ENCODE results near the gene P2RX5.
"Not testable (repeated sequence)": the region's sequence is repeated elsewhere in the genome, so short reads cannot be mapped to it uniquely, and the experiment has no call there.

Gene P2RX5

GRCh38 chr17:3695723-3696411 is at the start of gene P2RX5:
TSS of gene P2RX5 (minus strand) at chr17:3696155. CDS start at chr17:3696005, 150 bp downstream.
- DNase-seq (ENCODE audit: low spot score): no peak

- DNase-seq (ENCODE audit: low spot score): no peak
These were observed 49.1 kb upstream of the P2RX5 start for GRCh38 chr17:3745071-3745470.

GRCh38 chr17:3744014-3744413 is 48.1 kb upstream of the P2RX5 start:
- DNase-seq (ENCODE audit: low spot score): no peak

GRCh38 chr17:3740611-3741073 is 44.7 kb upstream of the P2RX5 start:
- no peak for DNase-seq (ENCODE audit: low spot score)

- DNase-seq (ENCODE audit: low spot score): no peak
These were observed 43.6 kb upstream of the P2RX5 start for GRCh38 chr17:3739422-3740124.

- no peak for DNase-seq (ENCODE audit: low spot score)
These were observed 42.8 kb upstream of the P2RX5 start for GRCh38 chr17:3738562-3739295.

- DNase-seq (ENCODE audit: low spot score): no peak
These were observed 39.6 kb upstream of the P2RX5 start for GRCh38 chr17:3735515-3735914.

GRCh38 chr17:3734911-3735276 is 38.9 kb upstream of the P2RX5 start:
- DNase-seq (ENCODE audit: low spot score): not testable (repeated sequence)

GRCh38 chr17:3732210-3732621 is 36.3 kb upstream of the P2RX5 start:
- no peak for DNase-seq (ENCODE audit: low spot score)

GRCh38 chr17:3730881-3731429 is 35.0 kb upstream of the P2RX5 start:
- no peak for DNase-seq (ENCODE audit: low spot score)

- DNase-seq (ENCODE audit: low spot score): no peak
These were observed 33.9 kb upstream of the P2RX5 start for GRCh38 chr17:3729881-3730280.

GRCh38 chr17:3728099-3728498 is 32.1 kb upstream of the P2RX5 start:
- not testable (repeated sequence) for DNase-seq (ENCODE audit: low spot score)

GRCh38 chr17:3727041-3727440 is 31.1 kb upstream of the P2RX5 start:
- no peak for DNase-seq (ENCODE audit: low spot score)

GRCh38 chr17:3724378-3725077 is 28.6 kb upstream of the P2RX5 start:
- no peak for DNase-seq (ENCODE audit: low spot score)

- peak; percentile 92 for DNase-seq (ENCODE audit: low spot score)
These were observed 27.8 kb upstream of the P2RX5 start, which contains the start of gene HASPIN for GRCh38 chr17:3723556-3724377. TSS of gene HASPIN (plus strand) at chr17:3723903. CDS start at chr17:3723936, 33 bp downstream.

- DNase-seq (ENCODE audit: low spot score): no peak
These were observed 27.2 kb upstream of the P2RX5 start for GRCh38 chr17:3723188-3723555.

- DNase-seq (ENCODE audit: low spot score): no peak
These were observed 26.8 kb upstream of the P2RX5 start for GRCh38 chr17:3722716-3723115.

GRCh38 chr17:3719265-3719664 is 23.3 kb upstream of the P2RX5 start:
- DNase-seq (ENCODE audit: low spot score): no peak

GRCh38 chr17:3718201-3718600 is 22.2 kb upstream of the P2RX5 start:
- no peak for DNase-seq (ENCODE audit: low spot score)

- no peak for DNase-seq (ENCODE audit: low spot score)
These were observed 19.3 kb upstream of the P2RX5 start for GRCh38 chr17:3715296-3715695.
